Neutrophil (primary cell): ENCODE measurements around the gene ZNF728.
"Not testable (repeated sequence)": the region's sequence is repeated elsewhere in the genome, so short reads cannot be mapped to it uniquely, and the experiment has no call there.

ENCODE experiments used
- H3K27ac ChIP-seq: fragments of 200-600 bp; sonication (generic); 2 replicates; pipeline ENCODE4 v1.5.1; 2016; ENCODE audit warnings: mild to moderate bottlenecking, moderate library complexity
- H3K27me3 ChIP-seq: fragments of 200-600 bp; sonication (generic); 2 replicates; pipeline ENCODE4 v1.6.0; 2016; ENCODE audit warnings: mild to moderate bottlenecking
- H3K36me3 ChIP-seq: fragments of 200-600 bp; sonication (generic); 2 replicates; pipeline ENCODE4 v1.5.1; 2017
- H3K4me1 ChIP-seq, 2 experiments: fragments of 200-600 bp in 1 of 2; sonication (generic) in 1 of 2; 1 replicate in 1 of 2; 2 replicates in 1 of 2; pipeline versions ENCODE4 v1.5.1 to v1.6.1; 2013 to 2016; ENCODE audit warnings: low read depth in 1 of 2, low read length in 1 of 2, mild to moderate bottlenecking in 1 of 2, moderate library complexity in 1 of 2; ENCODE audit not compliant: control insufficient read depth in 1 of 2, insufficient read depth in 1 of 2
- H3K4me3 ChIP-seq, 2 experiments: fragments of 200-600 bp in 1 of 2; sonication (generic) in 1 of 2; 1 replicate in 1 of 2; 2 replicates in 1 of 2; pipeline ENCODE4 v1.5.1; 2013 to 2016; ENCODE audit warnings: low read depth in 1 of 2, low read length in 1 of 2, mild to moderate bottlenecking in 1 of 2, moderate library complexity in 1 of 2
- H3K9me3 ChIP-seq: fragments of 200-600 bp; sonication (generic); 2 replicates; pipeline ENCODE4 v1.5.1; 2016
- CTCF ChIP-seq: fragments of 200-600 bp; sonication (generic); IDR thresholded peaks from 2 replicates; pipeline ENCODE4 v1.5.1; 2016; ENCODE audit warnings: antibody characterized with exemption

Gene ZNF728

GRCh38 chr19:23015660-23016059 is 12.7 kb upstream of the ZNF728 start:
- Histone ChIP-seq H3K27ac (no peak overlapping the region), H3K4me3 (no peak overlapping the region), H3K4me1 (no peaks in the 10 kb centered on the region), H3K27me3 (no peaks in the 10 kb centered on the region), H3K9me3 (peaks cover 4% of the 10 kb centered on the region), H3K36me3 (no peaks in the 10 kb centered on the region)
- no peak for TF ChIP-seq CTCF

- not testable (repeated sequence) for H3K4me1 ChIP-seq, H3K27me3 ChIP-seq, H3K27ac ChIP-seq, H3K9me3 ChIP-seq, H3K4me3 ChIP-seq, H3K36me3 ChIP-seq
These were observed 8.0 kb downstream of the ZNF728 start for GRCh38 chr19:22994957-22995356.

GRCh38 chr19:22976248-22976647 is 26.7 kb downstream of the ZNF728 start:
- no peaks in the 10 kb centered on the region for H3K36me3 ChIP-seq
- no peak overlapping the region for H3K4me3 ChIP-seq
- TF ChIP-seq CTCF: no peak
- H3K9me3 ChIP-seq: peaks cover 28% of the 10 kb centered on the region
- no peaks in the 10 kb centered on the region for H3K4me1 ChIP-seq
- no peaks in the 10 kb centered on the region for H3K27me3 ChIP-seq
- H3K27ac ChIP-seq: no peak overlapping the region

- H3K27me3 ChIP-seq, H3K36me3 ChIP-seq, H3K4me1 ChIP-seq, H3K27ac ChIP-seq, H3K4me3 ChIP-seq: not testable (repeated sequence)
- peaks cover 28% of the 10 kb centered on the region for H3K9me3 ChIP-seq
These were observed 27.3 kb downstream of the ZNF728 start for GRCh38 chr19:22975546-22976136.

- Histone ChIP-seq H3K4me1 (no peaks in the 10 kb centered on the region), H3K4me3 (no peak overlapping the region), H3K27me3 (no peaks in the 10 kb centered on the region), H3K36me3 (no peaks in the 10 kb centered on the region), H3K27ac (no peak overlapping the region), H3K9me3 (peaks cover 11% of the 10 kb centered on the region)
- TF ChIP-seq CTCF: no peak
These were observed 57.4 kb downstream of the ZNF728 start for GRCh38 chr19:22945560-22945959.

GRCh38 chr19:22935151-22935550 is 67.8 kb downstream of the ZNF728 start:
- TF ChIP-seq CTCF: no peak
- Histone ChIP-seq H3K27me3 (no peaks in the 10 kb centered on the region), H3K4me3 (no peak overlapping the region), H3K36me3 (no peaks in the 10 kb centered on the region), H3K4me1 (no peaks in the 10 kb centered on the region), H3K9me3 (peaks cover 19% of the 10 kb centered on the region), H3K27ac (no peak overlapping the region)

GRCh38 chr19:22927576-22927975 is 75.4 kb downstream of the ZNF728 start:
- H3K4me1 ChIP-seq, H3K4me3 ChIP-seq, H3K36me3 ChIP-seq, H3K9me3 ChIP-seq, H3K27me3 ChIP-seq, H3K27ac ChIP-seq: not testable (repeated sequence)

GRCh38 chr19:22925181-22925580 is 77.8 kb downstream of the ZNF728 start:
- not testable (repeated sequence) for H3K36me3 ChIP-seq, H3K9me3 ChIP-seq, H3K27me3 ChIP-seq, H3K4me1 ChIP-seq, H3K27ac ChIP-seq, H3K4me3 ChIP-seq
